Activated CD4-positive, CD25-positive, alpha-beta regulatory T cell (primary cell): Measurements from ENCODE around the gene COL2A1.

Experiments used
- DNase-seq, 4 experiments: peaks; one replicate each; lab custom pipeline; 2025; lab: John Stamatoyannopoulos, UW

COL2A1 gene

GRCh38 chr12:48004053-48004941 lies at the start of gene COL2A1:
TSS of gene COL2A1 (minus strand) at chr12:48004476. CDS start at chr12:48004321, 155 bp downstream.
- no peak for DNase-seq

- DNase-seq: no peak
These were observed 49.6 kb upstream of the COL2A1 start for GRCh38 chr12:48053883-48054282.

GRCh38 chr12:48053122-48053521 lies 48.8 kb upstream of the COL2A1 start:
- DNase-seq: no peak

GRCh38 chr12:48051681-48052080 lies 47.4 kb upstream of the COL2A1 start:
- no peak for DNase-seq

GRCh38 chr12:48050174-48050573 lies 45.9 kb upstream of the COL2A1 start:
- no peak for DNase-seq

GRCh38 chr12:48045965-48046518 lies 41.8 kb upstream of the COL2A1 start:
- no peak for DNase-seq

GRCh38 chr12:48045061-48045846 lies 41.0 kb upstream of the COL2A1 start:
- no peak for DNase-seq

- DNase-seq: no peak
These were observed 40.1 kb upstream of the COL2A1 start for GRCh38 chr12:48044396-48044795.

GRCh38 chr12:48043771-48044170 lies 39.5 kb upstream of the COL2A1 start:
- DNase-seq: no peak

GRCh38 chr12:48041591-48042423 lies 37.5 kb upstream of the COL2A1 start:
- DNase-seq: no peak

- DNase-seq: no peak
These were observed 36.1 kb upstream of the COL2A1 start for GRCh38 chr12:48040354-48040753.

- DNase-seq: no peak
These were observed 34.9 kb upstream of the COL2A1 start for GRCh38 chr12:48039151-48039550.

GRCh38 chr12:48038085-48038484 lies 33.8 kb upstream of the COL2A1 start:
- no peak for DNase-seq

- no peak for DNase-seq
These were observed 33.1 kb upstream of the COL2A1 start for GRCh38 chr12:48037267-48037915.

GRCh38 chr12:48036818-48037217 lies 32.5 kb upstream of the COL2A1 start:
- no peak for DNase-seq

- no peak for DNase-seq
These were observed 30.8 kb upstream of the COL2A1 start for GRCh38 chr12:48034835-48035805.

- no peak for DNase-seq
These were observed 29.2 kb upstream of the COL2A1 start for GRCh38 chr12:48033451-48033850.

GRCh38 chr12:48032597-48032996 lies 28.3 kb upstream of the COL2A1 start:
- DNase-seq: no peak

- no peak for DNase-seq
These were observed 27.1 kb upstream of the COL2A1 start for GRCh38 chr12:48031135-48031960.
